Large intestine (tissue), 3 donors: ENCODE measurements around the gene SPDYE4. TPM values are rescaled to one million over a fixed set of nuclear protein-coding genes. Genes with fewer than 3 reads are reported as not detected.

Source experiments
- DNase-seq, 2 donors: peaks; one replicate each; pipeline versions ENCODE4 v3.0.0 to v3.0.0-alpha.2; 2013
- H3K27ac ChIP-seq: one replicate; pipeline ENCODE4 v1.5.1; 2013; ENCODE audit warnings: low read length
- H3K27me3 ChIP-seq: 2 replicates; pipeline ENCODE4 v1.6.1; 2013; ENCODE audit warnings: low read length; ENCODE audit not compliant: control insufficient read depth, insufficient read depth
- H3K36me3 ChIP-seq: 2 replicates; pipeline ENCODE4 v1.6.1; 2013; ENCODE audit warnings: low read length; ENCODE audit not compliant: control insufficient read depth, insufficient read depth
- H3K4me1 ChIP-seq: one replicate; pipeline ENCODE4 v1.6.1; 2013; ENCODE audit warnings: low read length; ENCODE audit not compliant: control insufficient read depth, insufficient read depth
- H3K4me3 ChIP-seq: one replicate; pipeline ENCODE4 v1.5.1; 2013; ENCODE audit warnings: low read length
- H3K9me3 ChIP-seq: one replicate; pipeline ENCODE4 v1.6.1; 2013; ENCODE audit warnings: mild to moderate bottlenecking, low read depth, low read length, moderate library complexity; ENCODE audit not compliant: control insufficient read depth
- WGBS: methylation state at CpG from one replicate; pipeline ENCODE4 v1.1.5; 2013; ENCODE audit warnings: low lambda C conversion rate; ENCODE audit not compliant: insufficient coverage; 5-methylcytosine and 5-hydroxymethylcytosine counted together
- polyA plus RNA-seq: library from polyadenylated mRNA; unstranded; fragments of 120-200 nt; gene quantifications from one replicate; pipeline ENCODE4 v1.2.1, GENCODE V29; 2013

SPDYE4 gene
- polyA plus RNA-seq, 1 donor, result 0.06 TPM

DNA sequence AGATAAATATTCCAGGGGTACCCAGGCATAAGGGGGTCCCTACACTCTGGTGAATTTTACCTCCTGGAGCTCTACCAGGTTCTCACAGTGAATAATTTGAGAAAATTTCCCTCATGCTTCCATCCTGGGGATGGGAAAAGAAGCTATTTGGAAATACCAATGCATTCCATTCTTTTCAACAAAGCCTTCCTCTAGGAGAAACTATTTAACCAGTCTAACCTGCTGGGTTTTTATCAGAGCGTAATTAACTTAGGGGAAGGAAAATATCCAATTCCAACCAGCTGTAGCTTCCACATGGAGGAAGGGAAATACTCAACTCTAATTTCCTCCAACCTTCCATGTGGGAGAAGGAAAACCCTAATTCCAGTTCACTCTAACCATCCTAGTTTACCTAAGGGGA, 23.8 kb upstream of the SPDYE4 start:
- Histone ChIP-seq H3K4me3 (no peak overlapping the region), H3K9me3 (no peaks in the 10 kb centered on the region), H3K36me3 (no peaks in the 10 kb centered on the region), H3K27me3 (no peaks in the 10 kb centered on the region), H3K4me1 (no peaks in the 10 kb centered on the region), H3K27ac (no peak overlapping the region)
- no CpG with 5 or more reads among the region's 1 CpG for WGBS
- no peak for DNase-seq

DNA sequence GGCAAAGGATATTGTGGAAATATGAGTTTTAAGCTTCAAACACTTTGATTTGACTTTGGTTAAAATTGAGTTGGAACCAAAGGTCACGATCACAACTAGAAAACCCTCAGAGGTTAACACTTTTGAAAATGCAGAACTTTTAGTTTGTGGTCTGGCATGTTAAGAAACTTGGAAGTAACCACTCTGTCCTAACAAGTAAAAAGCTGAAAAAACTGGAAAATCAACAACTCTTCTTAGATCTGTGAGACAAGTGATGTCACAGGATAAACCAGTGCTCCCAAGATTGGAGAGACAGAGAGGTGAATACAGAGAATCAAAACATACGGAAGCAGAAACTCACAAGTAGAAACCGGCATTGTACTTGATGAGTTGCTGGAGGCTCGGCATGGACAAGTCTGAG, 23.4 kb upstream of the SPDYE4 start:
- DNase-seq, result no peak
- 100% methylated on average over 1 of the region's 4 CpGs for WGBS
- no peaks in the 10 kb centered on the region for H3K27me3 ChIP-seq
- no peaks in the 10 kb centered on the region for H3K4me1 ChIP-seq
- no peak overlapping the region for H3K27ac ChIP-seq
- H3K36me3 ChIP-seq, result no peaks in the 10 kb centered on the region
- no peaks in the 10 kb centered on the region for H3K9me3 ChIP-seq
- no peak overlapping the region for H3K4me3 ChIP-seq

DNA sequence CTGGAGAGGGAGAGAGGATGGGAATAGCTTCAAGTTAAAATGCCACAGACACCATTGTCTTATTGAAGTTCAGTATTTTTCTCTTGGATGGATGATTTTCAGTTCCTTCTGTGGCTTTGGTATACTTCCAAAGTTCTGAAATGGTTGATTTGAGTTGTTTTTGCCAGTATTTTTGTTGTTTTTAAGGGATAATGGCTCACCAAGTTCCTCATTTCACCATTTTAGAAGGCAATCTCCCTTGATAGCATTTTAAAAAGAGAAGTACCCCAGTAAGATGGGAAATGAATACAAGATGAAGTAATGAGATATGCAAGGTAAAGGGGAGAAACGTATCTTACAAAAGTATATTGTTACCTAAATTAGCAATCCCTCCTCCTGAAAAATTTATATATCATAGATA, 18.5 kb upstream of the SPDYE4 start:
- WGBS, result 89% methylated on average over 1 of the region's 1 CpG
- Histone ChIP-seq H3K4me3 (no peak overlapping the region), H3K27ac (no peak overlapping the region), H3K4me1 (no peaks in the 10 kb centered on the region), H3K9me3 (no peaks in the 10 kb centered on the region), H3K36me3 (no peaks in the 10 kb centered on the region), H3K27me3 (peaks cover 3% of the 10 kb centered on the region)
- DNase-seq, result no peak

GRCh38 chr17:8776248-8776647, 17.9 kb upstream of the SPDYE4 start:
- Histone ChIP-seq H3K36me3 (no peaks in the 10 kb centered on the region), H3K4me3 (no peak overlapping the region), H3K27me3 (peaks cover 3% of the 10 kb centered on the region), H3K27ac (no peak overlapping the region), H3K9me3 (no peaks in the 10 kb centered on the region), H3K4me1 (no peaks in the 10 kb centered on the region)
- no peak for DNase-seq

DNA sequence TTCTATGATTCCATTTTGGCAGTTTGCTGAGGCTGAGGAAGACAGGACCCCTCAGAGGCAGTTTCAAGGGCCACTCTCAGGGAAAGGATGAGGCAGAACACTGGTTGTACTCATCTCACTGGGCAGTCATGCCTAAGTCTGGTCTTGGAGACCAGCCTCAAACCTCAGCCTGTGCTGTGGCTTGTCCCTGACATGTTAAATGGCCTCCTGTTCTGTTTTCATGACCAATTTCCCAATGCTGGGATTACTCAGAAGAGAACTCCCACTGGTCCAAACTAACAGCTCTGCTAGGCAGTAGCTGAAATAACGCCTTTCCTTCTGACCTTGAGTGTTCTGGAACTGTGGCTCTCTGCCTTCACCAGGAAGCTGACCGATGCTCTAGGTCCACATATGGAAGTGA, 8.4 kb upstream of the SPDYE4 start:
- Histone ChIP-seq H3K4me1 (no peaks in the 10 kb centered on the region), H3K9me3 (no peaks in the 10 kb centered on the region), H3K27me3 (peaks cover 8% of the 10 kb centered on the region), H3K36me3 (no peaks in the 10 kb centered on the region), H3K27ac (no peak overlapping the region), H3K4me3 (no peak overlapping the region)
- WGBS, result no CpG with 5 or more reads among the region's 2 CpGs
- no peak for DNase-seq

DNA sequence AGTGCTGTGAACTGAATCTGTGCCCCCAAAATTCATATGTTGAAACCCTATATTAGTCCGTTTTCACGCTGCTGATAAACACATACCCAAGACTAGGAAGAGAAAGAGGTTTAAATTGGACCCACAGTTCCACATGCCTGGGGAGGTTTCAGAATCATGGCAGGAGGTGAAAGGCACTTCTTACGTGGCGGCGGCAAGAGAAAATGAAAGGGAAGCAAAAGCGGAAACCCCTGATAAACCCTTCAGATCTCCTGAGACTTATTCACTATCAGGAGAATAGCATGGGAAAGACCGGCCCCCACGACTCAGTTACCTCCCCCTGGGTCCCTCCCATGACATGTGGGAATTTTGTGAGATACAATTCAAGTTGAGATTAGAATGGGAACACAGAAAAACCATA, 3.7 kb upstream of the SPDYE4 start:
- no peak overlapping the region for H3K27ac ChIP-seq
- no peak overlapping the region for H3K4me3 ChIP-seq
- peaks cover 11% of the 10 kb centered on the region for H3K27me3 ChIP-seq
- H3K4me1 ChIP-seq, result no peaks in the 10 kb centered on the region
- no CpG with 5 or more reads among the region's 8 CpGs for WGBS
- DNase-seq, result no peak
- no peaks in the 10 kb centered on the region for H3K36me3 ChIP-seq
- no peaks in the 10 kb centered on the region for H3K9me3 ChIP-seq

- no peaks in the 10 kb centered on the region for H3K9me3 ChIP-seq
- no peaks in the 10 kb centered on the region for H3K4me1 ChIP-seq
- H3K4me3 ChIP-seq, result no peak overlapping the region
- WGBS, result no CpG with 5 or more reads among the region's 13 CpGs
- H3K27me3 ChIP-seq, result peaks cover 25% of the 10 kb centered on the region
- no peaks in the 10 kb centered on the region for H3K36me3 ChIP-seq
- no peak overlapping the region for H3K27ac ChIP-seq
- DNase-seq, result no peak
Measured at GRCh38 chr17:8757189-8757588, 1.2 kb downstream of the SPDYE4 start.

- H3K4me1 ChIP-seq, result no peaks in the 10 kb centered on the region
- H3K9me3 ChIP-seq, result no peaks in the 10 kb centered on the region
- 100% methylated on average over 2 of the region's 12 CpGs for WGBS
- DNase-seq, result no peak
- no peaks in the 10 kb centered on the region for H3K36me3 ChIP-seq
- no peak overlapping the region for H3K27ac ChIP-seq
- peaks cover 25% of the 10 kb centered on the region for H3K27me3 ChIP-seq
- no peak overlapping the region for H3K4me3 ChIP-seq
Measured at GRCh38 chr17:8755590-8756255, 2.6 kb downstream of the SPDYE4 start.

GRCh38 chr17:8754890-8755289, 3.5 kb downstream of the SPDYE4 start:
- WGBS, result no CpG with 5 or more reads among the region's 8 CpGs
- no peak for DNase-seq
- H3K36me3 ChIP-seq, result no peaks in the 10 kb centered on the region

DNA sequence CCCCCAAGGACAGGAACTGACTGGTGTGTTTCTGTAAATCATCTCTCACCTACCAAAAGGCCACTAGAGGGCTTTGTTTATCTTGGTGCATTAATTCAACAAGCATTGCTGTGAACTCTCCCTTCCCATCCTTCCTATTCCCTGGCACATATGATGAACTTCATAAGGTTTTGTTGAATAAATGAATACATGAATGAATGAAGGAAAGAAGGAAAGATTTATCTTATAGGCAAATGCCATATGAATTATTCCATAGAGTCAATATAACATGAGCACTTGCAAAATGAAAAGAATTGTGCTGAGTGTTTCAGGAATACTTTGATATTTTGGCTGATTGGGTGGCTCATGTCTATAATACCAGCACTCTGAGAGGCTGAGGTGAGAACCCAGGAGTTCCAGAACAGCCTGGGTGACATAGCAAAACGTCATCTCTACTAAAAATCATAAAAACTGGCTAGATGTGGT, 4.3 kb downstream of the SPDYE4 start:
- Histone ChIP-seq H3K4me1 (no peaks in the 10 kb centered on the region), H3K4me3 (no peak overlapping the region), H3K9me3 (no peaks in the 10 kb centered on the region), H3K36me3 (no peaks in the 10 kb centered on the region), H3K27me3 (peaks cover 22% of the 10 kb centered on the region), H3K27ac (no peak overlapping the region)
- WGBS, result no CpG with 5 or more reads among the region's 1 CpG
- DNase-seq, result no peak

More at GRCh38 chr17:8754890-8755289, 3.5 kb downstream of the SPDYE4 start:
- H3K9me3 ChIP-seq, result no peaks in the 10 kb centered on the region
- peaks cover 22% of the 10 kb centered on the region for H3K27me3 ChIP-seq
- H3K27ac ChIP-seq, result no peak overlapping the region
- no peak overlapping the region for H3K4me3 ChIP-seq
- H3K4me1 ChIP-seq, result no peaks in the 10 kb centered on the region
